PC-3 (cell line): ENCODE measurements around the gene TMTC1.

ENCODE experiments used
- EZH2phosphoT487 ChIP-seq: fragments of 300-600 bp; sonication (generic); IDR thresholded peaks from 2 replicates; pipeline ENCODE4 v1.6.1; 2018; ENCODE audit warnings: mild to moderate bottlenecking, antibody characterized with exemption, low read length, borderline replicate concordance
- TF ChIP-seq, protein P1 (sequence below): fragments of 300-600 bp; sonication (generic); conservative IDR thresholded peaks from 2 replicates; pipeline ENCODE4 v1.5.1; 2017; ENCODE audit warnings: antibody characterized with exemption, low read depth, mild to moderate bottlenecking, low read length

DNA sequence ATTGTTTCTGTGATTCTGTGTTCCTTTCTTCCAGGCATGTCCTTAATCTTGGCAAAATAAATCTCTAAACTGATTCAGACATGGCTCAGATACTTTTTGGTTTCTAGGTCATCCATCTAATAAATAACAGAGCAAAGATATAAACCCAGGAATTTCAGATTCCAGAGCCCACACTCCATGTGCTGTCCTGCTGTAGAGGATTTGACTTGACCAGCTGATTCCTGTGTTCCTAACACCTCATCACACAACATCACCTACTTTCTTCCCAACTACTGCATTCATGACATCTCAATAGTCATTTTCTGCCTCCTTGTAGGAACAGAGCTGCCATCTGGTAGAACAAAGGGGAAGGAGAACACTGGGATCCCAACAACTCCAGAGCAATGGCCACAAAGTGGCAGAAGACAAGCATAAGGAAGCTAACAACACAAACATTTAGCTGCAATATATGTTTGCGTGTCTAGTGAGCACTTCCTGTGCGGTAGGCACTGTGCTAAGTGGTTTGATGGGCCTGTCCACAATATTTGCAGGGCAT, 194.4 kb downstream of the TMTC1 start:
- TF ChIP-seq, protein P1, sequence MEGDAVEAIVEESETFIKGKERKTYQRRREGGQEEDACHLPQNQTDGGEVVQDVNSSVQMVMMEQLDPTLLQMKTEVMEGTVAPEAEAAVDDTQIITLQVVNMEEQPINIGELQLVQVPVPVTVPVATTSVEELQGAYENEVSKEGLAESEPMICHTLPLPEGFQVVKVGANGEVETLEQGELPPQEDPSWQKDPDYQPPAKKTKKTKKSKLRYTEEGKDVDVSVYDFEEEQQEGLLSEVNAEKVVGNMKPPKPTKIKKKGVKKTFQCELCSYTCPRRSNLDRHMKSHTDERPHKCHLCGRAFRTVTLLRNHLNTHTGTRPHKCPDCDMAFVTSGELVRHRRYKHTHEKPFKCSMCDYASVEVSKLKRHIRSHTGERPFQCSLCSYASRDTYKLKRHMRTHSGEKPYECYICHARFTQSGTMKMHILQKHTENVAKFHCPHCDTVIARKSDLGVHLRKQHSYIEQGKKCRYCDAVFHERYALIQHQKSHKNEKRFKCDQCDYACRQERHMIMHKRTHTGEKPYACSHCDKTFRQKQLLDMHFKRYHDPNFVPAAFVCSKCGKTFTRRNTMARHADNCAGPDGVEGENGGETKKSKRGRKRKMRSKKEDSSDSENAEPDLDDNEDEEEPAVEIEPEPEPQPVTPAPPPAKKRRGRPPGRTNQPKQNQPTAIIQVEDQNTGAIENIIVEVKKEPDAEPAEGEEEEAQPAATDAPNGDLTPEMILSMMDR, result no peak
- no peak for TF ChIP-seq EZH2phosphoT487
